ENCODE results near the gene C22orf23. TPM values are rescaled to one million over a fixed set of nuclear protein-coding genes. Genes with fewer than 3 reads are reported as not detected.
A peak's percentile ranks its signal among the peaks of the same experiment; 100 is the strongest.

C22orf23 gene
- total and polyA plus RNA-seq, 9 of the 15 experiments (the other 6 are each of a cell fraction or from before 2014, with no cell fraction given) = 0.25 to 1.0 (median 0.53) TPM

GRCh38 chr22:37905534-37906363 is 47.7 kb downstream of the C22orf23 start, which contains the start of gene MICALL1 (continued):
- TF ChIP-seq ZNF395 (CRISPR knock-in tag; IDR thresholded peaks at IDR 0.05) (peak; percentile 44; the same call in 1 of the 2 replicates), CXXC5 (CRISPR knock-in tag; IDR thresholded peaks at IDR 0.05) (peak; percentile 92), ZNF263 (CRISPR knock-in tag; IDR thresholded peaks at IDR 0.05; ENCODE audit: borderline replicate concordance) (peak; percentile 34; the same call in 1 of the 2 replicates), ZBTB1 (CRISPR knock-in tag; IDR thresholded peaks at IDR 0.05; ENCODE audit: borderline replicate concordance, low read depth) (peak; percentile 26; the same call in 1 of the 2 replicates), NFRKB (IDR thresholded peaks at IDR 0.05; ENCODE audit: low read depth) (peak; percentile 92; the same call in 1 of the 2 replicates), YY1 (IDR thresholded peaks at IDR 0.05; ENCODE audit: borderline replicate concordance in 1 of 3, control insufficient read depth in 1 of 3, extremely low read depth in 1 of 3, insufficient read depth in 3 of 3, insufficient read length in 1 of 3, insufficient replicate concordance in 2 of 3, low read depth in 1 of 3, low read length in 2 of 3) (peak in 2 of 3 experiments; percentile 10 to 71), EHMT2 (IDR thresholded peaks at IDR 0.05) (no peak), SMARCA5 (IDR thresholded peaks at IDR 0.05) (0 out of 2 replicates have a peak, but pooled peaks have one; percentile 49), GATAD2B (IDR thresholded peaks at IDR 0.05; ENCODE audit: borderline replicate concordance) (peak; percentile 81), KLF6 (CRISPR knock-in tag; IDR thresholded peaks at IDR 0.05; ENCODE audit: borderline replicate concordance) (no peak), MAX (CRISPR knock-in tag; IDR thresholded peaks at IDR 0.05) (peak; percentile 65), GATAD2A (IDR thresholded peaks at IDR 0.05) (0 out of 2 replicates have a peak, but pooled peaks have one; percentile 49), RBFOX2 (IDR thresholded peaks at IDR 0.05; ENCODE audit: low read depth, low read length) (peak; percentile 89), MEF2D (tag; conservative IDR thresholded peaks at IDR 0.05; ENCODE audit: low read depth) (0 out of 2 replicates have a peak, but pooled peaks have one; percentile 37), RBM25 (IDR thresholded peaks at IDR 0.05; ENCODE audit: low read depth, low read length, severe bottlenecking) (peak; percentile 13), SLC30A9 (CRISPR knock-in tag; IDR thresholded peaks at IDR 0.05) (no peak), SIN3B (IDR thresholded peaks at IDR 0.05; ENCODE audit: low read depth) (0 out of 2 replicates have a peak, but pooled peaks have one; percentile 17), ZBTB33 (CRISPR knock-in tag; IDR thresholded peaks at IDR 0.05) (0 out of 2 replicates have a peak, but pooled peaks have one; percentile 17), BRD4 (IDR thresholded peaks at IDR 0.05) (peak; percentile 36; the same call in 1 of the 2 replicates), ZNF639 (CRISPR knock-in tag; conservative IDR thresholded peaks at IDR 0.05 in 1 of 2, IDR thresholded peaks at IDR 0.05 in 1 of 2) (peak in 1 of 2 experiments; percentile 88; a peak in 1 of 4 replicates)

Data from K562 (cell line).